HFF-Myc (cell line): ENCODE data around the gene MAPK9.

ENCODE experiments used
- DNase-seq: peaks from one replicate; pipeline ENCODE4 v3.0.0-alpha.2; 2011; ENCODE audit warnings: low read depth; ENCODE audit errors: extremely low read depth
- H3K4me3 ChIP-seq: replicated peaks from 2 replicates; pipeline ENCODE4 v1.5.1; 2011; ENCODE audit warnings: low read depth, mild to moderate bottlenecking, control low read depth, low read length
- TF ChIP-seq, protein P1 (sequence below): IDR thresholded peaks from 2 replicates; pipeline ENCODE4 v1.5.1; 2012; ENCODE audit warnings: mild to moderate bottlenecking, low read depth, low read length, control low read depth; ENCODE audit errors: missing control alignments

MAPK9 gene

DNA sequence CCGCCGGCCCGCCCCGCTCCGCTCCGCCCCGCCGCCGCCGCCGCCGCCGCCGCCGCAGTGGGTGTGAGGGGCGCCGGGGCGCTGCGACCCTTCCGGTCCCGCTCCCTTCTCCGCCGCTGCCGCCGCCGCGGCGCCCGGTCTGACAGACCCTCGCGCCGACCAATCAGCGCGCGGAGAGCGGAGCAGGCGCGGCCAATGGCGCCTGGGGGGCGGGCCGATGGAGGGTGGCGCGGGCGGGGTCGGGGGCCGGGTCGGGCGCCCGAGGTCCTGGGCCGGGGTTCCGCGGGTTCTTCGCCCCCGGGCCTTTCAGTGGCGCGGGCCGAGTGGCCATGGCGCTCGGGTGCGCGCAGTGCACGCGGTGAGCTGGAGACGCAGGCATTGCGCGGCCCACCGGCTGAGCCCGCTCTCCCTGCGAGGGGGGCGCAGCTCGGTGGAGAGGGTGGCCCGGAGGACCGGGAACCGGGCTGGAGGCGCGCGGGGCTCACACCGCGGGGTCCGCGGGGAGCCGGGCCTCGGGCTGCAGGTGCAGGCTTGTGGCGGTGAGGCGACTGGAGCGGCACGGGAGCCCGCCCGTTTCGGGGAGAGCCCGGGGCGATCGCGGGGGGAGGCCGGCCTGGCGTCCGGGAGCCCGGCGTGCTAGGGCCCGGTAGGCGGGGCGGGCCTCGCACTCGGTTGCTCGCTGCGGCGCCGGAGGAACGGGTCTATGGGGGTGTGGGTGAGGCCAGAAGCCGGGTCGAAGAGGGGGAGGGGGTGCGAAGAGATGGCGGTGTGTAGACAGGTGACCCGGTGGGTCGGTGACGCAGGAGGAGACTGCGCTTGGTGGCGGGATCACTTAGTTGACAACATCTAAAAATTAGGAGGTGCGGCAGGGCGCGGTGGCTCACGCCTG is at the start of gene MAPK9:
Gene MAPK9 (minus strand): TSS at position 141 of the 889 bp plus-strand sequence. CDS start 11,522 bp downstream, outside the sequence.
- TF ChIP-seq, protein P1, sequence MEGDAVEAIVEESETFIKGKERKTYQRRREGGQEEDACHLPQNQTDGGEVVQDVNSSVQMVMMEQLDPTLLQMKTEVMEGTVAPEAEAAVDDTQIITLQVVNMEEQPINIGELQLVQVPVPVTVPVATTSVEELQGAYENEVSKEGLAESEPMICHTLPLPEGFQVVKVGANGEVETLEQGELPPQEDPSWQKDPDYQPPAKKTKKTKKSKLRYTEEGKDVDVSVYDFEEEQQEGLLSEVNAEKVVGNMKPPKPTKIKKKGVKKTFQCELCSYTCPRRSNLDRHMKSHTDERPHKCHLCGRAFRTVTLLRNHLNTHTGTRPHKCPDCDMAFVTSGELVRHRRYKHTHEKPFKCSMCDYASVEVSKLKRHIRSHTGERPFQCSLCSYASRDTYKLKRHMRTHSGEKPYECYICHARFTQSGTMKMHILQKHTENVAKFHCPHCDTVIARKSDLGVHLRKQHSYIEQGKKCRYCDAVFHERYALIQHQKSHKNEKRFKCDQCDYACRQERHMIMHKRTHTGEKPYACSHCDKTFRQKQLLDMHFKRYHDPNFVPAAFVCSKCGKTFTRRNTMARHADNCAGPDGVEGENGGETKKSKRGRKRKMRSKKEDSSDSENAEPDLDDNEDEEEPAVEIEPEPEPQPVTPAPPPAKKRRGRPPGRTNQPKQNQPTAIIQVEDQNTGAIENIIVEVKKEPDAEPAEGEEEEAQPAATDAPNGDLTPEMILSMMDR, result no peak
- peak within 1 kb of the TSS; percentile 66 for H3K4me3 ChIP-seq
- no peak for DNase-seq

DNA sequence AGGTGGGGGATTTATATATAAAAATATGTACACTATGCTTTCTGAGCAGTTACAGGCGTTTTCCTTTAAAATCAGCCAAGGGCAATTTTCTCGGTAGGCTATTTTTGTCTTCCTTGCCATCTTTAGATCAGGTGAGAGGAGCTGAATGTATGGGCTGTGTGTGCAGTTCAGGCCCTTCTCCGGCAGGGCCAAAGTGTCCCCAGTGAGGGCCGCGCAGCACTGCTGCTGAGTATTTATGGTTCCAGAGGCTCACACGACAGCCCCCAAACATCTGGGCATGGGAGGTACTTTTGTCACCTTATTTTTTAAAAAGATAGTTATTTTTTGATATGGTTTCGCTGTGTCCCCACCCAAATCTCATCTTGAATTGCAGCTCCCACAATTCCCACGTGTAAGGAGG is 49.7 kb upstream of the MAPK9 start:
- TF ChIP-seq, protein P1, result no peak
- H3K4me3 ChIP-seq, result no peak overlapping the region
- no peak for DNase-seq

DNA sequence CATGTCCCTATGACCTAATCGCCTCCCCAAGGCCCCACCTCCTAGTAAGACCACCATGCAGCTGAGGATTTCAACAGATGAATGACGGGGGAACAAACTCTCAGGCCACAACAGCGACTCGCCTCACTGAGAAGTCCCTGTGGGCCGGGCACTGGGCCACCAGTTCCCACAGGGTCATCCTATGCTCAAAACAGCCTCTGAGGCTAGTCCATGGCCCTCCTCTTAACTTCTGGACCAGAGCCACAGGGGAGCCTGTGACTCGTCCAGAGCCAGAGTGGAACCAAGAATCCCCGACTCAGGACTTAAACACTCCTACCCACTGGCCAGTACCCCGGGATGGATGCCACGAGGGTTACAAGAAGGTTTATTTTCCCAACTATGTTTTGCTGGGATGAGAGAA is 49.0 kb upstream of the MAPK9 start:
- TF ChIP-seq, protein P1, result no peak
- no peak for DNase-seq
- H3K4me3 ChIP-seq, result no peak overlapping the region

DNA sequence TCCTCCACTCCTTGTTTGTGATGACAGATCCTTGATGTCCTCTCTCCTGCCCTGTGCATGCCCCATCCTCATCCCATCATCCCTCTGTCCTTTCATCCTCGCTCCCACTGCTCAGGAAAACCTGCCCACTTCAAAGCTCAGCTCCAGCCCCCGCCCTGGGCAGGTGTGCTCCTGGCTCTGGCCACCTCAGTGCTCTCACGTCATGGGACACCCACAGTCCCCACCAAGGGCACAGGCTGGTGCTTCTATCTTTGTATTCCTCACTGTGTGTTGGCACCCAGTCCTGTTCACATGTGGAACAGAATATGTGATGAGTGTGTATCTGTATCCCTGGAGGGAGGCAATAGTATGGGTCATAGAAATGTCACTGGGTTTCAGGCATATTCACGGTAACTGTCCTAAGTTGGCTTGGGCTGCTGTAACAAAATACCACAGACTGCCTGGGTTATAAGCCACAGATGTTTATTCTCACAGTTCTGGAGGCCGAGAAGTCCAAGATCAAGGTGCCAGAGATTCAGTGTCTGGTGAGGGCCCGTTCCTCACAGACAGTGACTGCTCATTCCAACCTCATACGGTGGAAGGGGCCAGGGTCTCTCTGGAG is 47.8 kb upstream of the MAPK9 start:
- TF ChIP-seq, protein P1, result no peak

DNA sequence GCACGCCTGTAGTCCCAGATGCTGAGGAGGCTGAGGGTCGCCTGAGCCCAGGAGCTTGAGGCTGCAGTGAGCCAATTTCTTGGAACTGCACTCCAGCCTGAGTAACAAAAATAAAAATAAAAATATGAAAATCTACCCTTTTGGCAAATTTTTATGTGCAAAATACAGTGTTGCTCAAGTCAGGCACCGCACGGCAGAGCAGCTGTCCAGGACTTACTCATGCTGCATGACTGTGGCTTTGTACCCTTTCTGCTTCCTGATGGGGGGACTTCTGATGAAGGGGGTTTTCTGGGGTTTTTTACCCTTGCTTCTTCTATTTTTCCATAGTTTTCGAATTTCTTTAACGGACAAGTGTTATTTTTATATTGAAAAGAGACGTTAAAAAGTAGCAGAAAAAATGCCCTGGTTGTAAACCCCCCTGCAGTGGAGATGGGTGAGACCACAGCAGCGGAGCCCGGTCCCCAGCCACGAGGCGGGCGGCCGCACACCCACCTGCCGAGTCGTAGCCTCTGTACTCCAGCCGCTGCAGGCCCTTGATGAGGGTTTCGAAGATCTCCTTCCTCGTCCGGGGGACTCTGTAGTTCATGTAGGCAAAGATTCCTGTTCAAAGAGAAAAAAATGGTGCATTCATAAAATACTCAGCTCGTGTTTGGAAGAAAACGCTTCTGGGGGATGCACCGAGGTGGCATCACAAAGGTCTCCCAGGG is 46.3 kb upstream of the MAPK9 start:
- DNase-seq, result no peak
- H3K4me3 ChIP-seq, result no peak overlapping the region
- TF ChIP-seq, protein P1, result no peak

More for the DNA sequence above, 47.8 kb upstream of the MAPK9 start:
- H3K4me3 ChIP-seq, result no peak overlapping the region
- no peak for DNase-seq

DNA sequence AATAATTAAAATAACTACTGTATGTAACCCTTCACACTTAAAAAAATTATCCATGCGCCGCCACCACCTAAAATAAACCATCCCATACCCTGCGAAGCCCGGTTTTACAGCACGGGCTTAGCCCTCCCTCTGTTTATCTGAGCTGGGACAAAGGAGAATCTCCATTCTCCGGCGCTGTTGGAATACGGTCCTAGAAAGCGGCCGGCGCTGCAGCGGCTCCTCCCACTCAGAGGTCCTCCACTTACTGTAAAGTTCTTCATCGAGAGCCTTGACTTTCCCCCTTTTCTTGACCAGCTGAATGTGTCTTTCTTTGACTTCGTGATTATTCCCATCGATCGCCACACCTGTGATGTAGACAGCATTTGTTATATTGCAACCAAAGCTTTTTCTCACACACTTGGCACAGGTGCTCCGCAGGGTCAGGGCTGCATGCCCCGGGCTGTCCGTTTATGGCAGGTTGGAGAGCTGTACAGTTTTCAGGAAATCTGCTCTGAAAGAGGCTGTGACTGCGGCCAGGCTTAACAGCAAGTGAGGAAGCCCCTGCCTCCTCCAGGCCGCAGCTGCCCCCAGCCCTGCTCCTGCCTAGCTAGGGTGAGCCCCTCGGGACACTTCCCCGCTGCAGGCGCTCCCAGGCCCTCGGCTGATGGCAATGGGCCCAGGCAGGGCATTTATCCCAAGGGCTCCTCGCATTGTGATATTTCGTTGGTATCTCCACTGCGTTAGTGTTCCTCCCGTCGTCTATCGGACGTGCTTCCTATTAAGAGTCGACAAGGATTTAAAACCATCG is 44.5 kb upstream of the MAPK9 start:
- TF ChIP-seq, protein P1, result no peak
- no peak overlapping the region for H3K4me3 ChIP-seq
- DNase-seq, result no peak
